CD14-positive monocyte (primary cell): ENCODE measurements around the gene IGF2R. TPM values are rescaled to one million over a fixed set of nuclear protein-coding genes. Genes with fewer than 3 reads are reported as not detected.

ENCODE experiments used
- DNase-seq, 3 donors: peaks; one replicate each; pipeline ENCODE4 v3.0.0-alpha.2; 2011 to 2022
- H2AFZ ChIP-seq: 2 replicates; pipeline ENCODE4 v1.6.0; 2012; ENCODE audit warnings: mild to moderate bottlenecking, low read depth, low read length, inconsistent platforms; ENCODE audit not compliant: insufficient read depth, poor library complexity, severe bottlenecking
- H3K27ac ChIP-seq, 2 donors: 1 replicate in 1 of 2; 2 replicates in 1 of 2; pipeline ENCODE4 v1.5.1; 2012 to 2013; ENCODE audit warnings: low read length in 2 of 2, control low read depth in 1 of 2, inconsistent platforms in 1 of 2, low read depth in 1 of 2, mild to moderate bottlenecking in 1 of 2
- H3K27me3 ChIP-seq, 2 donors: one replicate each; pipeline versions ENCODE4 v1.6.0 to v1.6.1; 2011 to 2013; ENCODE audit warnings: low read length in 2 of 2; ENCODE audit not compliant: control insufficient read depth in 2 of 2, insufficient read depth in 2 of 2
- H3K36me3 ChIP-seq, 2 donors: replicated peaks in 1 of 2; 1 replicate in 1 of 2; 2 replicates in 1 of 2; pipeline versions ENCODE4 v1.5.1 to v1.6.1; 2012 to 2013; ENCODE audit warnings: low read length in 2 of 2, control low read depth in 1 of 2, inconsistent platforms in 1 of 2, mild to moderate bottlenecking in 1 of 2; ENCODE audit not compliant: insufficient read depth in 2 of 2, control insufficient read depth in 1 of 2
- H3K4me1 ChIP-seq, 2 donors: 1 replicate in 1 of 2; 2 replicates in 1 of 2; pipeline versions ENCODE4 v1.5.1 to v1.6.1; 2012 to 2013; ENCODE audit warnings: low read length in 2 of 2, control low read depth in 1 of 2, inconsistent platforms in 1 of 2, mild to moderate bottlenecking in 1 of 2, moderate library complexity in 1 of 2; ENCODE audit not compliant: insufficient read depth in 2 of 2, control insufficient read depth in 1 of 2
- H3K4me2 ChIP-seq: replicated peaks from 2 replicates; pipeline ENCODE3; 2012; ENCODE audit warnings: low read length, moderate library complexity, mild to moderate bottlenecking; ENCODE audit not compliant: poor library complexity, severe bottlenecking; ENCODE audit errors: extremely low read depth
- H3K4me3 ChIP-seq, 3 experiments: fragments of 200-600 bp in 1 of 3; sonication (generic) in 1 of 3; replicated peaks in 1 of 3; 1 replicate in 2 of 3; 2 replicates in 1 of 3; pipeline ENCODE4 v1.5.1; 2011 to 2013; ENCODE audit warnings: low read length in 3 of 3, mild to moderate bottlenecking in 3 of 3, control low read depth in 2 of 3, low read depth in 2 of 3, inconsistent platforms in 1 of 3, moderate library complexity in 1 of 3
- H3K79me2 ChIP-seq: 2 replicates; pipeline ENCODE4 v1.6.0; 2012; ENCODE audit warnings: mild to moderate bottlenecking, control low read depth, inconsistent platforms, low read length, moderate library complexity; ENCODE audit not compliant: insufficient read depth
- H3K9ac ChIP-seq: 2 replicates; pipeline ENCODE4 v1.6.0; 2017; ENCODE audit warnings: low read length, mild to moderate bottlenecking; ENCODE audit not compliant: insufficient read depth, poor library complexity, severe bottlenecking
- H3K9me3 ChIP-seq, 2 donors: replicated peaks in 1 of 2; 1 replicate in 1 of 2; 2 replicates in 1 of 2; pipeline versions ENCODE4 v1.5.1 to v1.6.1; 2012 to 2013; ENCODE audit warnings: low read length in 2 of 2, control low read depth in 1 of 2; ENCODE audit not compliant: control insufficient read depth in 1 of 2, insufficient read depth in 1 of 2
- H4K20me1 ChIP-seq: 2 replicates; pipeline ENCODE4 v1.6.0; 2012; ENCODE audit warnings: mild to moderate bottlenecking, low read length, control low read depth, moderate library complexity; ENCODE audit not compliant: insufficient read depth
- H3K27ac Mint-ChIP-seq, 7 donors: one replicate each; pipeline ENCODE4 v1.8.0; 2020; ENCODE audit warnings: mild to moderate bottlenecking in 7 of 7, mixed read lengths in 7 of 7, moderate library complexity in 6 of 7, inconsistent platforms in 2 of 7
- H3K27me3 Mint-ChIP-seq, 3 donors: one replicate each; pipeline ENCODE4 v1.8.0; 2021 to 2022; ENCODE audit warnings: low read depth in 3 of 3, mild to moderate bottlenecking in 3 of 3, mixed read lengths in 3 of 3, moderate library complexity in 3 of 3, inconsistent platforms in 1 of 3
- H3K36me3 Mint-ChIP-seq, 2 donors: one replicate each; pipeline ENCODE4 v1.8.0; 2020; ENCODE audit warnings: mixed read lengths in 2 of 2, inconsistent platforms in 1 of 2, mild to moderate bottlenecking in 1 of 2
- H3K4me1 Mint-ChIP-seq: one replicate; pipeline ENCODE4 v1.8.0; 2020; ENCODE audit warnings: mild to moderate bottlenecking, mixed read lengths
- H3K4me3 Mint-ChIP-seq, 2 donors: one replicate each; pipeline ENCODE4 v1.8.0; 2020; ENCODE audit warnings: mild to moderate bottlenecking in 2 of 2, mixed read lengths in 2 of 2, moderate library complexity in 1 of 2
- H3K9me3 Mint-ChIP-seq, 7 donors: one replicate each; pipeline ENCODE4 v1.8.0; 2020 to 2022; ENCODE audit warnings: mixed read lengths in 7 of 7, mild to moderate bottlenecking in 6 of 7, moderate library complexity in 6 of 7, inconsistent platforms in 2 of 7
- whole genome bisulfite sequencing: methylation state at CpG from one replicate; pipeline ENCODE4 v1.1.5; 2013; ENCODE audit warnings: missing lambda C conversion rate; ENCODE audit not compliant: insufficient coverage; 5-methylcytosine and 5-hydroxymethylcytosine counted together
- intact Hi-C, 2 donors: fragments of 100-400 bp; cut with micrococcal nuclease; formaldehyde crosslinking; loops; one replicate each; pipeline versions ENCODE4 v1.15.0 to v1.15.1; 2023
- polyA plus RNA-seq, 3 donors: library from polyadenylated mRNA; depleted of rRNA in 1 of 3; unstranded in 2 of 3; stranded (reverse) in 1 of 3; fragments of 300-500 nt in 2 of 3; fragments of >200 nt in 1 of 3; fragmentation: Illumina TruSeq in 2 of 3; gene quantifications; 1 replicate in 2 of 3; 2 replicates in 1 of 3; pipeline ENCODE4 v1.2.3, GENCODE V29; 2012 to 2021
- TF ChIP-seq, protein P1 (sequence below): fragments of 200-600 bp; IDR thresholded peaks from one replicate; pipeline ENCODE4 v1.8.0; 2022; ENCODE audit warnings: antibody characterized with exemption, mild to moderate bottlenecking

Gene IGF2R
- polyA plus RNA-seq, 3 donors, result 6.9 to 44.8 (median 8.2) TPM

- H3K4me1 ChIP-seq, result peaks cover 61 to 86% of the 10 kb centered on the region in 2 donors
- H4K20me1 ChIP-seq, result peaks cover 99% of the 10 kb centered on the region
- H3K4me2 ChIP-seq, result no peak overlapping the region
- peaks cover 85% of the 10 kb centered on the region for H3K79me2 ChIP-seq
- no peak overlapping the region for H3K9ac ChIP-seq
- no peak overlapping the region for H3K27ac ChIP-seq
- Mint-ChIP-seq H3K9me3 (peaks cover 0 to 8% (median 4%) of the 10 kb centered on the region in 7 donors), H3K36me3 (peaks cover 36 to 58% of the 10 kb centered on the region in 2 donors), H3K27ac (peak overlapping the region in 5 of 7 donors; percentile 37 to 77 (median 50)), H3K4me1 (peaks cover 85% of the 10 kb centered on the region), H3K4me3 (peak overlapping the region in 1 of 2 donors; percentile 85), H3K27me3 (peaks cover 42 to 59% (median 55%) of the 10 kb centered on the region in 3 donors)
- 90% methylated on average over 4 of the region's 11 CpGs for WGBS
- H3K36me3 ChIP-seq, result no peaks in the 10 kb centered on the region
- intact Hi-C loops, result loop anchor here in 1 of 2 donors (10.0 kb wide), 1 partner anchor 285 kb away; the partner anchor contains the start of gene SOD2
- H3K27me3 ChIP-seq, result peaks cover 0 to 33% of the 10 kb centered on the region in 2 donors
- H3K9me3 ChIP-seq, result no peaks in the 10 kb centered on the region
- H3K4me3 ChIP-seq, result no peak overlapping the region
- TF ChIP-seq, protein P1, sequence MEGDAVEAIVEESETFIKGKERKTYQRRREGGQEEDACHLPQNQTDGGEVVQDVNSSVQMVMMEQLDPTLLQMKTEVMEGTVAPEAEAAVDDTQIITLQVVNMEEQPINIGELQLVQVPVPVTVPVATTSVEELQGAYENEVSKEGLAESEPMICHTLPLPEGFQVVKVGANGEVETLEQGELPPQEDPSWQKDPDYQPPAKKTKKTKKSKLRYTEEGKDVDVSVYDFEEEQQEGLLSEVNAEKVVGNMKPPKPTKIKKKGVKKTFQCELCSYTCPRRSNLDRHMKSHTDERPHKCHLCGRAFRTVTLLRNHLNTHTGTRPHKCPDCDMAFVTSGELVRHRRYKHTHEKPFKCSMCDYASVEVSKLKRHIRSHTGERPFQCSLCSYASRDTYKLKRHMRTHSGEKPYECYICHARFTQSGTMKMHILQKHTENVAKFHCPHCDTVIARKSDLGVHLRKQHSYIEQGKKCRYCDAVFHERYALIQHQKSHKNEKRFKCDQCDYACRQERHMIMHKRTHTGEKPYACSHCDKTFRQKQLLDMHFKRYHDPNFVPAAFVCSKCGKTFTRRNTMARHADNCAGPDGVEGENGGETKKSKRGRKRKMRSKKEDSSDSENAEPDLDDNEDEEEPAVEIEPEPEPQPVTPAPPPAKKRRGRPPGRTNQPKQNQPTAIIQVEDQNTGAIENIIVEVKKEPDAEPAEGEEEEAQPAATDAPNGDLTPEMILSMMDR, result no peak
- peak in 2 of 3 donors; percentile 53 to 66 for DNase-seq
- no peak overlapping the region for H2AFZ ChIP-seq
These were observed 10.4 kb downstream of the IGF2R start for GRCh38 chr6:159979136-159979874.

GRCh38 chr6:159980474-159980873 is 11.6 kb downstream of the IGF2R start:
- H3K27ac ChIP-seq, result no peak overlapping the region
- peaks cover 28 to 51% of the 10 kb centered on the region in 2 donors for H3K36me3 Mint-ChIP-seq
- H3K36me3 ChIP-seq, result no peaks in the 10 kb centered on the region
- WGBS, result no CpG with 5 or more reads among the region's 5 CpGs
- TF ChIP-seq, protein P1, result no peak
- no peak overlapping the region for H3K4me2 ChIP-seq
- no peak overlapping the region for H3K4me3 ChIP-seq
- no peak overlapping the region for H2AFZ ChIP-seq
- peaks cover 99% of the 10 kb centered on the region for H4K20me1 ChIP-seq
- no peak overlapping the region for H3K9ac ChIP-seq
- peaks cover 38 to 55% (median 53%) of the 10 kb centered on the region in 3 donors for H3K27me3 Mint-ChIP-seq
- peaks cover 0 to 8% (median 4%) of the 10 kb centered on the region in 7 donors for H3K9me3 Mint-ChIP-seq
- intact Hi-C loops, result loop anchor here (5.0 to 10.0 kb wide), 2 partner anchors 38 to 256 kb away; partner anchors contain the start of gene WTAP (in 1 of the 2)
- peaks cover 0 to 33% of the 10 kb centered on the region in 2 donors for H3K27me3 ChIP-seq
- peaks cover 86% of the 10 kb centered on the region for H3K4me1 Mint-ChIP-seq
- peak overlapping the region in 4 of 7 donors; percentile 22 to 96 (median 60) for H3K27ac Mint-ChIP-seq
- H3K79me2 ChIP-seq, result peaks cover 85% of the 10 kb centered on the region
- peak in 1 of 3 donors; percentile 3 for DNase-seq
- H3K9me3 ChIP-seq, result no peaks in the 10 kb centered on the region
- peak overlapping the region in 1 of 2 donors; percentile 85 for H3K4me3 Mint-ChIP-seq
- H3K4me1 ChIP-seq, result peaks cover 69 to 87% of the 10 kb centered on the region in 2 donors
